HepG2 (cell line): Measurements from ENCODE around the gene ZNF853. TPM values are rescaled to one million over a fixed set of nuclear protein-coding genes. Genes with fewer than 3 reads are reported as not detected.

Experiments
- CBX1 ChIP-seq: IDR thresholded peaks from one replicate; pipeline ENCODE4 v1.6.1; 2016; ENCODE audit warnings: antibody characterized with exemption, low read depth
- CC2D1A ChIP-seq: sonication (generic); formaldehyde crosslinking; IDR thresholded peaks from 2 replicates; pipeline ENCODE4 v1.8.1; 2023; ENCODE audit warnings: mild to moderate bottlenecking, missing genetic modification reagents
- GATA4 ChIP-seq: sonication (generic); IDR thresholded peaks from 2 replicates; pipeline ENCODE4 v1.6.1; 2016; ENCODE audit warnings: antibody characterized with exemption, low read depth, borderline replicate concordance
- KLF12 ChIP-seq: sonication (generic); formaldehyde crosslinking; IDR thresholded peaks from 2 replicates; pipeline ENCODE4 v1.4.0; 2020; ENCODE audit warnings: missing genetic modification reagents, borderline replicate concordance
- MATR3 ChIP-seq: sonication (generic); formaldehyde crosslinking; IDR thresholded peaks from 2 replicates; pipeline ENCODE4 v1.4.0; 2020; ENCODE audit warnings: missing genetic modification reagents
- MED13 ChIP-seq: sonication (generic); formaldehyde crosslinking; IDR thresholded peaks from 2 replicates; pipeline ENCODE4 v1.5.0; 2020; ENCODE audit warnings: missing genetic modification reagents
- PHF5A ChIP-seq: IDR thresholded peaks from one replicate; pipeline ENCODE4 v1.6.1; 2018; ENCODE audit warnings: low read depth, missing genetic modification reagents; ENCODE audit not compliant: unreplicated experiment
- SIN3A ChIP-seq: IDR thresholded peaks from 2 replicates; pipeline ENCODE4 v1.6.1; 2011; ENCODE audit warnings: low read depth, mild to moderate bottlenecking, control low read depth, low read length, borderline replicate concordance
- ZNF317 ChIP-seq: sonication (generic); formaldehyde crosslinking; IDR thresholded peaks from 2 replicates; pipeline ENCODE4 v1.5.0; 2020; ENCODE audit warnings: mild to moderate bottlenecking, missing genetic modification reagents
- ZNF343 ChIP-seq: sonication (generic); formaldehyde crosslinking; IDR thresholded peaks from 2 replicates; pipeline ENCODE4 v1.4.0; 2020; ENCODE audit warnings: mild to moderate bottlenecking, missing genetic modification reagents
- ZNF496 ChIP-seq: sonication (generic); formaldehyde crosslinking; IDR thresholded peaks from 2 replicates; pipeline ENCODE4 v1.8.1; 2023; ENCODE audit warnings: mild to moderate bottlenecking, moderate library complexity, missing genetic modification reagents; ENCODE audit not compliant: insufficient replicate concordance
- polyA plus RNA-seq, 8 experiments: library from polyadenylated mRNA; depleted of rRNA in 3 of 8; stranded (reverse) in 7 of 8; unstranded in 1 of 8; fragments of >200 nt; fragmentation: Illumina TruSeq in 4 of 8; extraction: Trizol in 4 of 8; gene quantifications; 2 replicates each; pipeline versions ENCODE4 v1.2.1 to v1.2.3, GENCODE V29; 2011 to 2016; ENCODE audit warnings: low read depth in 4 of 8, missing spikeins in 1 of 8, mixed read lengths in 1 of 8; ENCODE audit not compliant: insufficient read depth in 1 of 8
- total RNA-seq, 5 experiments: library from RNA; depleted of rRNA; stranded (reverse); fragments of >200 nt; fragmentation: Illumina TruSeq; extraction: Trizol; gene quantifications; 2 replicates each; pipeline ENCODE4 v1.2.3, GENCODE V29; 2016; ENCODE audit warnings: low read depth in 1 of 5
- TF ChIP-seq, protein P1 (sequence below): sonication (generic); formaldehyde crosslinking; IDR thresholded peaks from 2 replicates; pipeline ENCODE4 v1.5.0; 2020; ENCODE audit warnings: mild to moderate bottlenecking, missing genetic modification reagents
- TF ChIP-seq, protein P2 (sequence below): sonication (generic); formaldehyde crosslinking; IDR thresholded peaks from 2 replicates; pipeline ENCODE4 v1.4.0; 2020; ENCODE audit warnings: mild to moderate bottlenecking, missing genetic modification reagents

ZNF853 gene
- total and polyA plus RNA-seq, 2 of the 13 experiments (the other 11 are each of a cell fraction or from before 2014, with no cell fraction given), result 2.1 to 6.2 TPM

DNA sequence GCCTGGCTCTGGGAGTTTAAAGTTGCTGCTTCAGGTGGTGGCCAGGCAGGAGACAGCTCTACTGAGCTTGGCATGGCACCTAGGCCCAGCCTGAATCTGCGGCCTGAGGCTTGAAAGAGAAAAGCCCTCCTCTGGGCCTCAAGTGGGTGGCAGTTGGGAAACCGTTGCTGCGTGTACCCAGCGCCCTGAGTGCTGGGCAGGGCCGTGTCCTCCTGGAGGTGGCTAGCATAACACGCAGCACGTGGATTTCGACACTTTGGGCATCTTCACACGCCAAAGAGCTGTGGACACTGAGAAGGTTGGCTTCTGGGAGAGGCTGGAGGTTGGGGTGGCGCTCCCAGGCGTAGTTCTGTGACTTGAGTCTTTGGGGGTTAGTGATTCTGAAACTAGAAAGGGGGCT, 24.2 kb downstream of the ZNF853 start (continued):
- TF ChIP-seq, protein P1, sequence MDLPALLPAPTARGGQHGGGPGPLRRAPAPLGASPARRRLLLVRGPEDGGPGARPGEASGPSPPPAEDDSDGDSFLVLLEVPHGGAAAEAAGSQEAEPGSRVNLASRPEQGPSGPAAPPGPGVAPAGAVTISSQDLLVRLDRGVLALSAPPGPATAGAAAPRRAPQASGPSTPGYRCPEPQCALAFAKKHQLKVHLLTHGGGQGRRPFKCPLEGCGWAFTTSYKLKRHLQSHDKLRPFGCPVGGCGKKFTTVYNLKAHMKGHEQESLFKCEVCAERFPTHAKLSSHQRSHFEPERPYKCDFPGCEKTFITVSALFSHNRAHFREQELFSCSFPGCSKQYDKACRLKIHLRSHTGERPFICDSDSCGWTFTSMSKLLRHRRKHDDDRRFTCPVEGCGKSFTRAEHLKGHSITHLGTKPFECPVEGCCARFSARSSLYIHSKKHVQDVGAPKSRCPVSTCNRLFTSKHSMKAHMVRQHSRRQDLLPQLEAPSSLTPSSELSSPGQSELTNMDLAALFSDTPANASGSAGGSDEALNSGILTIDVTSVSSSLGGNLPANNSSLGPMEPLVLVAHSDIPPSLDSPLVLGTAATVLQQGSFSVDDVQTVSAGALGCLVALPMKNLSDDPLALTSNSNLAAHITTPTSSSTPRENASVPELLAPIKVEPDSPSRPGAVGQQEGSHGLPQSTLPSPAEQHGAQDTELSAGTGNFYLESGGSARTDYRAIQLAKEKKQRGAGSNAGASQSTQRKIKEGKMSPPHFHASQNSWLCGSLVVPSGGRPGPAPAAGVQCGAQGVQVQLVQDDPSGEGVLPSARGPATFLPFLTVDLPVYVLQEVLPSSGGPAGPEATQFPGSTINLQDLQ (CRISPR knock-in tag), result no peak
- TF ChIP-seq MED13 (no peak), SIN3A (no peak), MATR3 (CRISPR knock-in tag) (no peak), CC2D1A (CRISPR knock-in tag) (no peak), ZNF496 (CRISPR knock-in tag) (no peak), ZNF343 (CRISPR knock-in tag) (no peak), GATA4 (no peak), ZNF317 (CRISPR knock-in tag) (no peak), CBX1 (no peak), KLF12 (CRISPR knock-in tag) (no peak), PHF5A (CRISPR knock-in tag) (no peak)
- TF ChIP-seq, protein P2, sequence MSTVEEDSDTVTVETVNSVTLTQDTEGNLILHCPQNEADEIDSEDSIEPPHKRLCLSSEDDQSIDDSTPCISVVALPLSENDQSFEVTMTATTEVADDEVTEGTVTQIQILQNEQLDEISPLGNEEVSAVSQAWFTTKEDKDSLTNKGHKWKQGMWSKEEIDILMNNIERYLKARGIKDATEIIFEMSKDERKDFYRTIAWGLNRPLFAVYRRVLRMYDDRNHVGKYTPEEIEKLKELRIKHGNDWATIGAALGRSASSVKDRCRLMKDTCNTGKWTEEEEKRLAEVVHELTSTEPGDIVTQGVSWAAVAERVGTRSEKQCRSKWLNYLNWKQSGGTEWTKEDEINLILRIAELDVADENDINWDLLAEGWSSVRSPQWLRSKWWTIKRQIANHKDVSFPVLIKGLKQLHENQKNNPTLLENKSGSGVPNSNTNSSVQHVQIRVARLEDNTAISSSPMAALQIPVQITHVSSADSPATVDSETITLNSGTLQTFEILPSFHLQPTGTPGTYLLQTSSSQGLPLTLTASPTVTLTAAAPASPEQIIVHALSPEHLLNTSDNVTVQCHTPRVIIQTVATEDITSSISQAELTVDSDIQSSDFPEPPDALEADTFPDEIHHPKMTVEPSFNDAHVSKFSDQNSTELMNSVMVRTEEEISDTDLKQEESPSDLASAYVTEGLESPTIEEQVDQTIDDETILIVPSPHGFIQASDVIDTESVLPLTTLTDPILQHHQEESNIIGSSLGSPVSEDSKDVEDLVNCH (CRISPR knock-in tag), result no peak
